HPDE6-E6E7 (cell line): ENCODE data around the gene NTN1.

Source experiments
- DNase-seq: peaks from one replicate; pipeline ENCODE4 v3.0.0; 2011; ENCODE audit warnings: missing footprints; ENCODE audit errors: extremely low spot score

Gene NTN1

DNA sequence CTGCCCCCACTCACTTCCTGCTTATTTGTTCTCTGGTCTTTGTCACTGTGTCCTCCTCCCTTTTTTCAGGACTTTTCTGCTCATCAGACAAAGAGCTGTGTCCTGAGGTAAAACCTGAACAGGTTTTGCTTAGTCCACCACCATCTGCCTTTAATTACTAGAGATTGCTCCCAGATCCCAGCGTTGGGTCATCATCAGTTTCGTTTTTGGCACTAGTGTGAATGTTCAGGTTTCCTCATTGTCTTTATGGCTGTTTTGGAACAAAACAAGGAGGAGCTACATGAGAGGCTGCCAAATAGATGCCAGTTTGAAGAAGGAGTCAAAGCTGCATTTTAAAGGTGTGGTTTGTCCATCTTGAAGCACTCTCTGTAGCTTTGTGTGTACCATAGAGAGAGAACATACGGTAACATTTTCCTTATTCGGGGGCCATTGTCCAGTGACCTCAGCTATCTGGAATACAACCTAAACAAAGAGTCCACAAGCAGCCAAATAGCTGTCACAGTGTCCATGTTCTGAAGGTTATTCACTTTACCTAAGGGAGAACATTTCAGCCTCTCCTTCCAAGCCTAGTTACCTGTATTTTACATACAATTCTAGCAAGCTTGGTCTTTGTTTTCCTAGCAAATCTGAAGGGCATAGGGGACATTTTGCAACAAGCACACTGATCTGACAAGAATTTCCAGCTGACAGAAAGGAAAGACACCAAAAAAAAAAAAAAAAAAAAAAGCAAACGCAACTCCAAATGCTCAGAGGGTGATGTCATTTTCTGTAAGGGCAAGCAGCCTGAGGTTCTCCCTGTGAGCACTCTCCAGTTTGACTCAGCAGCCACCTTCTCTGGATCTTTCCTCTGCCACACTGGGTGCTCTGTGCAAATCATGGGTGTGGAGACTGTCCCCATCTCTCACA is 196.1 kb downstream of the NTN1 start:
- no peak for DNase-seq

DNA sequence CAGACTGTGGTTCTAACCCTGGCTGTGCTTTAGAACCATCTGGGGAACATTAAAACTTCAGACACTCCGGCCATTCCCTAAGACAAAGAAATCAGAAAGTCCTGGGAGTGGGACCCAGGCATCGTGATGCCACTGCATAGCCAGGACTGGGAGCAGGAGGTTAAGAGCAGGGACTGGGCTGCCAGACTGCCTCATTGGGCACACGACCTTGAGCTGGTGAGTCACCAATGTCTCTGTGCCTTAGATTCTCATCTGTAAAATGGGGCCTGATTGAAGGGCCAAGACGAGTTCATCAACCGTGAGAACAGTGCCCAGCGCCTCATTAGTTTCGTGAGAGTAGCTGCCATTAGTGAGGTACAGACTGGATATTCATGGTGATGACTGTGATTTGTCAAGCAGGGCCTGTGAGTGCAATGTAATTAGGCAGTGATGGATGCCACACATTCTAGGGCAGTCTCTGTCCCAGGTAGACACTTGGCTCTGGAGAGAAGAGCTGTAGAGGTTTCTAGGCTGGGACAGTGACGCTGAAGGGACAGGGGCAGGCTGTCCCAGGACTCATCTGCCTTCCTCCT is 196.8 kb downstream of the NTN1 start:
- no peak for DNase-seq

DNA sequence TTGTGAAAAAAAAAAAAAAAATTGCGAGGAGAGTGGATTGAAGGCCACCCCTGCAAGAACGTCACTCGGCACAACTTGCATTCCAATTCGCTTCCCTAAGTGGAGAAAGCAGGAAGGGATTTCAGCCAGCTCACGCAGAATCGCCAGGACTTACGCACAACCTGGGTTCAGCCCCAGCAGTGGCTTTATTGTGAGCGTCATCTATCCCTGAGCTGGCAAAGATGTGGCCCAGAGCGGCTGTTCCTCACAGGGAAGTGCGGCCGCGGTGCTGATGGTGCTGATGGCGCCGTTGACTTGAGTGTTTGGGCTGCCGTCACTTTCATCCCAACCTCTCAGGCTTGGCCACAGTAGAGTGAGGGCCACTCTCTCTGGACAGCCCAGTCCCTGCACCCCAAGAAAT is 197.6 kb downstream of the NTN1 start:
- DNase-seq = no peak

DNA sequence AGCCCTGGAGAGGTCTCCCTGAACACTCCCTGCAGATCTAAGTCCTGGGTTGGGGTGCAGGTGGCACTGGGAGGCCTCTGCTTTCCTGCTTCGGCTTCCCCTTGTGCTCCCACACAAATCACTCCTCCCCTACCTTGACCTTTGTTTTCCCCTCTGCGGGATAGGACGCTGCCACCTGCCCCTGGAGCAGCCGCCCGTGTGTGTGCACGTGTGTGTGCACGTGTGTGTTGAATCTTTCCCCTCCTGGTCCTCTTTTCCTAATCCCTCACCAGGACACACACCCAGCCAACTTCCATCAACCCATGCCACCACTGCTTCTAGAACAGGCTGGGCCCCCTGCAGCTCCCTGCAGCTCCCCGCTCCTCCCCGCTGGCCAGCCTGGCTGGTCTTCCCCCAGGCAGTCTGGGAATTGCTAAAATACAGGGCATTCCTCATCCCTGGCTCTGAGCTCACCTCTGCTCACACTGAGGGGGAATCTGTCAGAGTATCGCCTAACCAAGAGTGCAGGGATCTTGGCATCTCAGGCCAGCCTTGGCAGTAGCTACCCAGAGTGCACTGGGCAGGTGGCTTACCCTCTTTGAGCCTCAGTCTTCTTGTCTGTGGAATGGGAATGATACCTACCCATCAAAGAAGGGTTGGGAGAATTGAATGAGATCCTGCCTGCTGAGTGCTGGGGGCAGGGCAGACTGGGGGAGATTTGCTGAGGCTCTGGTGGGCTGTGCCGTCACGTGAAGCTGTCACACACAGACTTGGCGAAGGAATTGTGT is 198.5 kb downstream of the NTN1 start:
- DNase-seq = no peak

DNA sequence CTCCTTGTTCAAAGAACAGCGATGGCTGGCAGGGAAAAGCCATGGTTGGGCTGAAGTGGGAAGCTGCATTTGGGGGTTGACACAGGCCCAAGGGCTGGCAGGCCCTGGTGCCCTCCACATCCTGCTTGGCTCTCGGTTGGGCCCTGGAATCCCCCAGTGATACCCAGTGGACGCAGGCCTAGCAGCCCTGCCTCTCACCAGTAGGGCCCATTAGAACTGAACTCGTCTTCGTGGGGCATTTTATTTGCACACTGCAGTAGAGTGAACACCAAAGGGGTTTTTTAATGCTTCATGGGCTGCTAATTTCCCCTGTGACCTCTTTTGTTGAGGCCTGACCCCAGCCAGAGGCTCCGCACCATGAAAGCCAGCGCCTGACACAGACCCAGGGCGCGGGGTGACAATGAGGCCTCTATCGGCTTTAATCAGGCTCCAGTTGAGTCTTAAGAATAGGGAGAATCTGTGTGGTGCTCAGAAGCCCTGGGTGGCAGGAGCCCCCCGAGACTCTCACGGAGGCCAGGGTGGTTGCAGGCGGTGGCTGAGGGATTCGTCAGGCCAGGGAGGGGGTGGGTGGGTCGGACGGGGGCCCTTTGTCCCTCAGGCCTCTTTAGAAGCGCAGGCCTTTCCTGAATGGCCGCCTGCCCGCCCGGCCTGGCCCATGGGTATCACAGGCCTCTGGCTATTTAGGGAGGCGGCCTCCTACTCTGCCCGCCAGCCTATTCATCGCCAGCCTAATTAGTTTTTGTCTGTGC is 199.3 kb downstream of the NTN1 start:
- no peak for DNase-seq

DNA sequence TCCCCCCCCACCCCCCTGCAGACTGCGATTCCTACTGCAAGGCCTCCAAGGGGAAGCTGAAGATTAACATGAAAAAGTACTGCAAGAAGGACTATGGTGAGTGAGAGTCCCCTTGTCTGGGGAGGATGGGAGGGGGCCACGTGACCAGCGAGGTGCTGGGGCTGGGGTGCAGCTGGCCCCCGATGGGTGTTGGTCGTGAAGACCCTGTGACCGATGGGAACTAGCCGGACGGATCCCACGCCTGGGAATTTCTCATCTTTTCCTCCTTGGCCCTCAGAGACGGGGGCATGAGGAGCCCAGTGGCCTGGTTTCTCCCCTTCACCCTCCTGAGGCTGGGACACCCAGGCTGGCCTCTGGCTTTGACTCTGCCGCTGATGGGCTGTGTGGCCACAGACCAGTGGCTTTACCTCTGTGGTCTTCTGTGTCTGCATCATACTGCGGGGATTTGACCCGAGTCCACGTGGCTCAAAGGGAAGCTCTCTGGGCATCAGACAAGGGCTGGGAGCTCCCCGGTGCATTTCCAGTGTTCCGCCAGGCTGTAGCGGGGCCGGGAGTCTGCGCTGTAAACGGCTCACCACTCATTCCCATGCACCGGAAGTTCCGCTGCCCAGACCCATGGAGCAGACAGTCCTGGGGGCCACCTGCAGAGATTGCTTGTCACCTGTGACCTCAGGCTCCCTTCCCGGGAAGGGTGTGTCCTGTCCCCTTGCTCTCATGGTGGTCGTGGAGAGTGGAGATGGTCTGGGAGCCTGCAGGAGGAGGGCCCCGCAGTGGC is 200.0 kb downstream of the NTN1 start:
- DNase-seq = no peak

DNA sequence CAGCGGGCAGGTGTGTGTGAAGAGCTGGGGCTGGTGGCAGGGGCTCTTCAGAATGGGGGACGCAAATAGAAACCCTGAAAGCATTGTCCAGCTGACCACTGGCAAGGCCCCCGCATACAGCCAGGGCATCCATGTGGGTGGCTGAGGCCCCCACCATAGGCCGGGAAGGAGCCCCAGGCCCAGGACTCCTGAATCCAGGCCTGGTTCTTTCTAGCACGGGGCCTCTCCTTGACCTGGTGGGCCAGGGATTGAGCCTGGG is 200.5 kb downstream of the NTN1 start:
- DNase-seq = no peak

DNA sequence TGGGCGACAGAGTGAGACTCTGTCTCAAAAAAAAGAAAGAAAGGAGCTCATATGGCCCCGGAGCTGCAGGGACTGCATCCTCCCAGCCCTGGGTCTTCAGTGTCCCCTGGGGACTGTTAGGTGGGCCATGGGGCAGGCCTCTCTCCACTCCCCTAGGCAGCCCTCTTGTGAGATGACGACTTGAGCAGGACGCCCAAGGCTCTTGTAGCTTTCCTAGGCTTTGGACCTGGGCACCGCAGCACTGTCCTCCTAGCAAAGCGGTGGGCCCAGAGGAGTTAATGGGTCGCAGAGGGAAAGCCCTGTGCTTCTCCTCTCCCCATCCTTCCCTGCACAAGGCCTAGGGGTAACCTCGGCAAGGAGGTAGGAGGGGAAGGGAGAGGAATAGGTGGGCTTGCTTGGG is 202.2 kb downstream of the NTN1 start:
- DNase-seq = no peak

DNA sequence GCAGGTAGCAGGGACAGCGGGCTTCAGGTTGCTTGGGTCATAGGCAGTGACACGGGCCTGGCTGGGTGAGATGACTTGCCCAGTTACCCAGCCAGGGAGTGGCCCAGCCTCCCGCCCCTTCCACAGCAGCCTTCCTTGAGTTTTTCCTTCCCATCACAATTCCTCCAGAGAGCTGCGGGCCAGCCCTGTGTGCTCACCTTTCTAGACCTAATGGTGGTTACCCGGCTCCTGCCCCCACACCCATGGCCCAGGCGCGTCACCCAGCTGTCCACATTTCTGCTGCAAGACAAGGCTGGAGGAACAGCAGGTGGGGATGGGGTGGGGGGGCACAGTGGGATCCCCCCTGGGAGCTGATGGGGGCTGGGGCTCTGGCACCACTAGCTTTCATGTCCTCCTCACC is 203.2 kb downstream of the NTN1 start:
- no peak for DNase-seq

DNA sequence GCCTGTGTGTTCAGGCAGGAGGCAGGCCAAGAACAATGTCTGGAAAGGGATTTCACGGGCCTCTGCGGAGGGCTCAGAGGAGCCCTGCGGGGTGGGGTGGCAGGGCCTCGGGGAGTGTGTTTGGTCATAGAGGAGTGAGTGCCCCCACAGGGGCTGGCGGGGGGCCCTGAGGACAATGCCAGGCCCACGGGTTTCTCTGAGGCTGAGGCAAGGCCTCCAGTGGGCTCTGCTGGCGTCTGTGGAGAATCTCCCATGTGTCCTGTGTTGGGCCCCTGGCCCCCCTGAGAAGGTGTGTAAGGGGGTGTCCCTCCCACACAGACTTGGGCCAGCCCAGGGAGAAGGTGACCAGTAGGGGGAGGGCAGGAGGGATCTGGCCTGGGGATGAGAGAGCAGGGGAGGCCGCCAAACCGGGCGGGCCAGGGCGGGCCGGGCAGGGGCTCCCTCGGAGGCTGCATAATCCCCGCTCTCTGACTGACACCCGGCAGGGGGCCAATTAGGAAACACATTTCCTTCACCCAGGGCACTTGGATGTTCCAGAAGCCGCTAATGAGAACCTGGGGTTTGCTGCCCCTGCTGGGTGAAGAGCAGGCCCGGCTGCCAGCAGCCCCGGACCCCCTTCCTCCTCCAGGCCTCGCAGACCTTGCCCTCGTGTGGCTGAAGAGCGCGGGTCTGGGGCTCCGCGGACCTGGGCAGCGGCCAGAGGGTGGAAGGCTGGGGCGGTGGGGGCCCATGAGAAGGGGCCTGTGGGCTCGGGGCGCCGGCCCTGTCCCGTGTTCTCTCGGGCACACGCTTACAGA is 204.2 kb downstream of the NTN1 start:
- DNase-seq = no peak

DNA sequence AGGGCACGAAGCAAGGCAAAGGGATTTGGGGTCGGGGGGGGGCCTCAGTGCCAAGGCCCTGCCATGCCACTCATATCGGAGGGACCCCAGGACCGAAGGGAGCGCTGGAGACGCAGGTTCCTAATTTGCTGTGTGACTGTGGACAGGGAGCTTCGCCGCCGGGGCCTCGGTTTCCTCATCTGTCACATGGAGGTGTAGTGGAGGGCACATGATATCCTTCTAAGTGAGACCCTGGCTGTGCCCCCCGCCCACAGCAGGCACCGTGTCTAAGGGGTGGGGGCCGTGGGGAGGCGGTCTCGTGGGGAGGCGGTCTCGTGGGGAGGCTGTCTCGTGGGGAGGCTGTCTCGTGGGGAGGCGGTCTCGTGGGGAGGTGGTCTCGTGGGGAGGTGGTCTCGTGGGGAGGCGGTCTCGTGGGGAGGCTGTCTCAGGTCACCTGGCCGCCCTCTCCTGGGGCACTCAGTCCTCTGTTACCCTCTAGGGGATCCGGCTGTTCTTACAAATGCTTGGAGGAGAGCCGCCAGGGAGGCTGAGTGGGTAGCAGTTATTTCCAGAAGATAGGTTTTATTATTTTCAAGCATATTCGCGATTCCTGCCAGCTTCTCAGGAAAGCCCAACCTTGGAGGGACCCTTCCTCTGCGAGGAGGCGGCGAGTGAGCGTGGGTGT is 205.0 kb downstream of the NTN1 start:
- no peak for DNase-seq

DNA sequence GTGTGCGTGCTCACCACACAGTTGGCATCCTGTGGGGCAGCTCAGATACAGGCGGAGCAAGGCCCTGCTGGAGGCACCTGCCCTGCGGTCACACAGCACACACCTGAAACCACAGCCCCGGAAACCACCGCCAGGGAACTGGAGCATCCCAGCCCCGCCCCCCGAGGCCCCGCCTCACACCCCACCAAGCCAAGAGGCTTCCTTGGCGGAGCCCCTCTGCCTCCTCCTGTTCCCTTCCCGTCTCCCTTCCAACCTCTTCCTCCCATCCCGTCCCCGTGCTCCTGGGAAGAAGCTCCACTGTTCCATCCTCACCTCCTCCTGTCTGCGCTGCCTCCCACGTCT is 205.5 kb downstream of the NTN1 start:
- no peak for DNase-seq

DNA sequence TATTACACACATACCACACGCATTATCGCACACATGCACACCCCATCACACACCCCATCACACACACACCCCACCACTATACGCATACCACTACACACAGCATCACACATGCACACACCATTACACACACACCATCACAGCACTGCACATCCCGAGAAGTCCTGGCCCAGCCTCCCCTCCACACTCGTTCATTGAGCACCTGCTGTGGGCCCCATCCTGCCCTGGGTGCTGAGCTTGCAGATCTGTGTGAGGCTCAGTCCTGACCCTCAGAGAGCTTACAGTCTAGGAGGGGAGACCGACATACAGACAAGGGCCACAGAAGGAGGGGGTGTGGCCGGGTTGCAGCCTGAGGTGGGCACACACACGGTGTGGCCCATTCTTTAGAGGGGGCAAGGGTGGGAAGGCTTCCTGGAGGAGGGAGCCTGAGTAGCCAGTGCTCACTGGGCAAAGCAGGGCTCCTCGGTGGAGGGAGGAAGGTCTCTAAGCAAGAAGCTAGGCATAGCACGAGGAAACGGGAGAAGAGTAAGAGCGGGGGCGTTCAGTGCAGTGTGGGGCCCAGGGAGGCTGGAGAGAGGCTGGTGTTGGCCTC is 206.6 kb downstream of the NTN1 start:
- DNase-seq = no peak

DNA sequence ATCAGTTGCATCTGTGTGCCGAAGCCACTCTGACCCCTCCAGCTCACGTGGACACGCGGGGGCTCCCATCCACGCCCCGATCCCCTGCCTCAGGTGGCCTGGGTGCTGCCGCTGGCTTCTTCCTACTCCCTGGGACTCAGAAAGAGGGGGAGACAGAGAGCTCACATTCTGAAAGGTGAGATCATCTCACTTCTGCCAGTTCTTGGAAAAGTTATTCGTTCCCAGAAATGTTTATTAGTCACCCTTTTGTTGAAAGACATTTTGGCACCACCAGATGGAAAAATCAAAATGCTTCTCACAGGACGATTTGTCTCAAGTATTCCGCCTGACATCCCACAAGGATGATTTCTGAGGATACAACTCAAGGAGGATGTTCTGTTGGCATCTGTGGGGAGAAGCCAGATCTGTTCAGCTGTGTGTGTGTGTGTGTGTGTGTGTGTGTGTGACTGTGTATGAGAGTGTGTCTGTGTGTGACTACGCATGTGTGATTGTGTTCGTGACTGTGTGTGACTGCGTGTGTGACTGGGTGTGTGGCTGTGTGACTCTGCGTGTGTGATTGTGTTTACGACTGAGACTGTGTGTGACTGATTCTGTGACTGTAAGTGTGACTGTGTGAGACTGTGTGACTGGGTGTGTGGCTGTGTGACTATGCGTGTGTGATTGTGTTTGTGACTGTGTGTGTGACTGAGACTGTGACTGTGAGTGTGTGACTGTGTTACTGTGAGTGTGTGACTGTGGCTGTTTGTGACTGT is 207.3 kb downstream of the NTN1 start:
- no peak for DNase-seq

DNA sequence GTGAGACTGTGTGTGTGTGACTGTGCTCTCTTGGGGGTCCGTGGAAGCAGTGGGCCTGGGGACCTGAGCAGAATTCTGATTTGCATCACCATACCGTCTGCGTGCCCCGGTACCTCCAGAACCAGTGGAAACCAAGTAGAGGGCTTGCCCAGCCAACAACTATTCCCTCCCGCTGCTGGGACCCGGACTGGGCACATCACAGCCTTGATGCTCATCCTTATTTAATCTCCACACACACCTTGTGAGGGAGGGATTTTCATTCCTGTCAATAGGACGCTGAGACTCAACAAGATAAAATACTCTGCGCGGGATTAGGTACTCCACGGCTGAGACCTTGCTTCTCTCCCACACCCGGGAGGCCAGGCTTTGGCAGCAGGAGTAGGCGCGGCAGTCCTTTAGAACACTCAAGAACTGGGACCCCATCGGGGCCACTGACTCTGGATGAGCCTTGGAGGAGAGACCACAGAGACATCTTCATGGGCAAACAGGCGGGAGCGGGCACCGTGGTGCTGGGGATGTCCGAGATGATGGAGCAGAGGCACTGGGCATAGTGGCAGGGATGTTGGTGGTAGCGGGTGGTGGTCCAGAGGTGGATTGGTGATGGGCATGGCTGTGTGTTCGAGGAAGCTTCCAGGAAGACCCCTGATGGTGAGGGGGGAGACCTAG is 208.0 kb downstream of the NTN1 start:
- no peak for DNase-seq

DNA sequence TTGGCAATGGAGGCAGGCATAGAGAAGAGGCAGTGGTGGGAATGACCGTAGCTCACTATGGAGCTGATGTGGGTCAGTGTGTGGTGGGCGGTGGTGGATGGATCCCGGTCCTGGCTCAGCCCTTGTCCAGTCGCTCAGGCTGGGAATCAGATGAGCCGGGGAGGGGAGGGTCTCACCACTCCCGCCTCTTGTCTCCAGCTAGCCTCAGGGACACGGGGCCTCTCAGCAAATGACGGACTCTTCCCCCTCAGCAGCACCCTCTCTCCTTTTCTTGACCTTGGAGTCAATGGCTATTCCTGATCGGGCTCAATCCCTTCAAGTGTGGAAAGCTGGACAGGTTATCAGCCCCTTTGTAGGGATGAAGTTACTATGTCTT is 208.5 kb downstream of the NTN1 start:
- no peak for DNase-seq

DNA sequence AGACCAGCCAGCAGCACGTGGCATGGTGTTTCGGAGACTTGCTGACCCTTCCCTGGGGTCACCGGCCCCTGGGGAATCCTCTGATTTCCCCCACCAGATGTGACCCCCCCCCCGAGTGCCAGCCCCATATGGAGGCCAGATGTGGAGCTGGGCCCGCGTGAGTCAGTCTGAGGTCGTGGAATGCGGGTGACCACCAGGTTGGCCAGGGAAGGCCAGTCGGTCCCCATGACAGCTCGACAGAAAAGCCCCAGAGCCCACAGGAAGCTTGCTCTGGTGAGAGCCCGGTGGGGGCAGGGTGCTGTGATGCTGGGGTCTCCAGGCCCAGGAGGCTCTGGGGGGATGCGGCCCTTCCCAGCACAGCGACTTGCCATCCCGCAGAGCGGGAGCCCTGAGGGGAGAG is 209.0 kb downstream of the NTN1 start:
- no peak for DNase-seq

DNA sequence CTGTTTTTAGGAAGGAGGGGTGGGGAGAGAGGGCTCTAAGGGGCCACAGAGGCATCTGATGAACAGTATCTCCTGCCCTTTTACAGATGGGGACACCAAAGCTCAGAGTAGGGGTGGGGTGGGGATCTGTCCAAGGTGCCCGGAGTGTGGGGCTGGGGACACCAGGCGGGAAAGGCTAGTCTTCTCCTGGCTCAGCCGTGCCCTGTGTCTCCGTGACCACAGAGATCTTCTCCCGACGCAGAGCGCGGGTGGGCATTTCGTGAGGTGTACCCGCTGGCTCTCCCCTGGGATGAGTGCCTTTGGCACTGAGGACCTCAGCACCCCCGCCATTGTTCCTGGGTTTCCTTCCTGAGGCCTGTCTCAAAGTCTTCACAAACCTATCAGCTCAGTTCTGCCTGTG is 209.6 kb downstream of the NTN1 start:
- DNase-seq = no peak
